Measurements from ENCODE around the gene CPVL.
A peak's percentile ranks its signal among the peaks of the same experiment; 100 is the strongest.

CPVL gene

GRCh38 chr7:29146888-29147609, 712 bp upstream of the CPVL start (continued):
- no peak for TF ChIP-seq ZNF214 (tag by site-specific recombination; IDR thresholded peaks at IDR 0.05; ENCODE audit: borderline replicate concordance)
- TF ChIP-seq EGR2 (tag by site-specific recombination; IDR thresholded peaks at IDR 0.05; ENCODE audit: low read depth), result no peak
- no peak for TF ChIP-seq ZNF404 (tag by site-specific recombination; IDR thresholded peaks at IDR 0.05)
- TF ChIP-seq ZBTB8A (tag by site-specific recombination; IDR thresholded peaks at IDR 0.05), result no peak
- TF ChIP-seq, protein P1, sequence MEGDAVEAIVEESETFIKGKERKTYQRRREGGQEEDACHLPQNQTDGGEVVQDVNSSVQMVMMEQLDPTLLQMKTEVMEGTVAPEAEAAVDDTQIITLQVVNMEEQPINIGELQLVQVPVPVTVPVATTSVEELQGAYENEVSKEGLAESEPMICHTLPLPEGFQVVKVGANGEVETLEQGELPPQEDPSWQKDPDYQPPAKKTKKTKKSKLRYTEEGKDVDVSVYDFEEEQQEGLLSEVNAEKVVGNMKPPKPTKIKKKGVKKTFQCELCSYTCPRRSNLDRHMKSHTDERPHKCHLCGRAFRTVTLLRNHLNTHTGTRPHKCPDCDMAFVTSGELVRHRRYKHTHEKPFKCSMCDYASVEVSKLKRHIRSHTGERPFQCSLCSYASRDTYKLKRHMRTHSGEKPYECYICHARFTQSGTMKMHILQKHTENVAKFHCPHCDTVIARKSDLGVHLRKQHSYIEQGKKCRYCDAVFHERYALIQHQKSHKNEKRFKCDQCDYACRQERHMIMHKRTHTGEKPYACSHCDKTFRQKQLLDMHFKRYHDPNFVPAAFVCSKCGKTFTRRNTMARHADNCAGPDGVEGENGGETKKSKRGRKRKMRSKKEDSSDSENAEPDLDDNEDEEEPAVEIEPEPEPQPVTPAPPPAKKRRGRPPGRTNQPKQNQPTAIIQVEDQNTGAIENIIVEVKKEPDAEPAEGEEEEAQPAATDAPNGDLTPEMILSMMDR (tag by site-specific recombination; IDR thresholded peaks at IDR 0.05), result 0 out of 2 replicates have a peak, but pooled peaks have one; percentile 10
- TF ChIP-seq ZNF514 (tag by site-specific recombination; IDR thresholded peaks at IDR 0.05), result no peak
- peak; percentile 25; the same call in 1 of the 2 replicates for TF ChIP-seq TRIM28 (IDR thresholded peaks at IDR 0.05; ENCODE audit: borderline replicate concordance, low read length)
- no peak for TF ChIP-seq HOXD13 (CRISPR knock-in tag; IDR thresholded peaks at IDR 0.05; ENCODE audit: borderline replicate concordance)
- TF ChIP-seq SCRT2 (tag by site-specific recombination; IDR thresholded peaks at IDR 0.05), result peak; percentile 13; the same call in 1 of the 2 replicates
- TF ChIP-seq, protein P2, sequence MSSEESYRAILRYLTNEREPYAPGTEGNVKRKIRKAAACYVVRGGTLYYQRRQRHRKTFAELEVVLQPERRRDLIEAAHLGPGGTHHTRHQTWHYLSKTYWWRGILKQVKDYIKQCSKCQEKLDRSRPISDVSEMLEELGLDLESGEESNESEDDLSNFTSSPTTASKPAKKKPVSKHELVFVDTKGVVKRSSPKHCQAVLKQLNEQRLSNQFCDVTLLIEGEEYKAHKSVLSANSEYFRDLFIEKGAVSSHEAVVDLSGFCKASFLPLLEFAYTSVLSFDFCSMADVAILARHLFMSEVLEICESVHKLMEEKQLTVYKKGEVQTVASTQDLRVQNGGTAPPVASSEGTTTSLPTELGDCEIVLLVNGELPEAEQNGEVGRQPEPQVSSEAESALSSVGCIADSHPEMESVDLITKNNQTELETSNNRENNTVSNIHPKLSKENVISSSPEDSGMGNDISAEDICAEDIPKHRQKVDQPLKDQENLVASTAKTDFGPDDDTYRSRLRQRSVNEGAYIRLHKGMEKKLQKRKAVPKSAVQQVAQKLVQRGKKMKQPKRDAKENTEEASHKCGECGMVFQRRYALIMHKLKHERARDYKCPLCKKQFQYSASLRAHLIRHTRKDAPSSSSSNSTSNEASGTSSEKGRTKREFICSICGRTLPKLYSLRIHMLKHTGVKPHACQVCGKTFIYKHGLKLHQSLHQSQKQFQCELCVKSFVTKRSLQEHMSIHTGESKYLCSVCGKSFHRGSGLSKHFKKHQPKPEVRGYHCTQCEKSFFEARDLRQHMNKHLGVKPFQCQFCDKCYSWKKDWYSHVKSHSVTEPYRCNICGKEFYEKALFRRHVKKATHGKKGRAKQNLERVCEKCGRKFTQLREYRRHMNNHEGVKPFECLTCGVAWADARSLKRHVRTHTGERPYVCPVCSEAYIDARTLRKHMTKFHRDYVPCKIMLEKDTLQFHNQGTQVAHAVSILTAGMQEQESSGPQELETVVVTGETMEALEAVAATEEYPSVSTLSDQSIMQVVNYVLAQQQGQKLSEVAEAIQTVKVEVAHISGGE (tag by site-specific recombination; conservative IDR thresholded peaks at IDR 0.05; ENCODE audit: low read depth), result no peak
- TF ChIP-seq ZBTB1 (tag by site-specific recombination; IDR thresholded peaks at IDR 0.05), result no peak
- no peak for TF ChIP-seq ZNF48 (tag by site-specific recombination; IDR thresholded peaks at IDR 0.05)
- TF ChIP-seq ZNF292 (tag by site-specific recombination; IDR thresholded peaks at IDR 0.05; ENCODE audit: borderline replicate concordance, low read depth), result no peak
- TF ChIP-seq ZNF639 (tag by site-specific recombination; IDR thresholded peaks at IDR 0.05), result no peak
- TF ChIP-seq ZNF391 (tag by site-specific recombination; IDR thresholded peaks at IDR 0.05; ENCODE audit: borderline replicate concordance, low read depth), result no peak
- TF ChIP-seq OSR2 (tag by site-specific recombination; IDR thresholded peaks at IDR 0.05), result peak; percentile 10; the same call in 1 of the 2 replicates
- no peak for TF ChIP-seq YY1 (tag by site-specific recombination; IDR thresholded peaks at IDR 0.05)
- TF ChIP-seq ZNF791 (tag by site-specific recombination; IDR thresholded peaks at IDR 0.05), result no peak
- TF ChIP-seq ZNF621 (tag by site-specific recombination; IDR thresholded peaks at IDR 0.05), result no peak
- TF ChIP-seq ZNF768 (tag by site-specific recombination; IDR thresholded peaks at IDR 0.05), result no peak
- TF ChIP-seq ZNF664 (tag by site-specific recombination; IDR thresholded peaks at IDR 0.05), result peak; percentile 67; the same call in 1 of the 2 replicates
- no peak for TF ChIP-seq ZNF558 (tag by site-specific recombination; IDR thresholded peaks at IDR 0.05)
- TF ChIP-seq, protein P3, sequence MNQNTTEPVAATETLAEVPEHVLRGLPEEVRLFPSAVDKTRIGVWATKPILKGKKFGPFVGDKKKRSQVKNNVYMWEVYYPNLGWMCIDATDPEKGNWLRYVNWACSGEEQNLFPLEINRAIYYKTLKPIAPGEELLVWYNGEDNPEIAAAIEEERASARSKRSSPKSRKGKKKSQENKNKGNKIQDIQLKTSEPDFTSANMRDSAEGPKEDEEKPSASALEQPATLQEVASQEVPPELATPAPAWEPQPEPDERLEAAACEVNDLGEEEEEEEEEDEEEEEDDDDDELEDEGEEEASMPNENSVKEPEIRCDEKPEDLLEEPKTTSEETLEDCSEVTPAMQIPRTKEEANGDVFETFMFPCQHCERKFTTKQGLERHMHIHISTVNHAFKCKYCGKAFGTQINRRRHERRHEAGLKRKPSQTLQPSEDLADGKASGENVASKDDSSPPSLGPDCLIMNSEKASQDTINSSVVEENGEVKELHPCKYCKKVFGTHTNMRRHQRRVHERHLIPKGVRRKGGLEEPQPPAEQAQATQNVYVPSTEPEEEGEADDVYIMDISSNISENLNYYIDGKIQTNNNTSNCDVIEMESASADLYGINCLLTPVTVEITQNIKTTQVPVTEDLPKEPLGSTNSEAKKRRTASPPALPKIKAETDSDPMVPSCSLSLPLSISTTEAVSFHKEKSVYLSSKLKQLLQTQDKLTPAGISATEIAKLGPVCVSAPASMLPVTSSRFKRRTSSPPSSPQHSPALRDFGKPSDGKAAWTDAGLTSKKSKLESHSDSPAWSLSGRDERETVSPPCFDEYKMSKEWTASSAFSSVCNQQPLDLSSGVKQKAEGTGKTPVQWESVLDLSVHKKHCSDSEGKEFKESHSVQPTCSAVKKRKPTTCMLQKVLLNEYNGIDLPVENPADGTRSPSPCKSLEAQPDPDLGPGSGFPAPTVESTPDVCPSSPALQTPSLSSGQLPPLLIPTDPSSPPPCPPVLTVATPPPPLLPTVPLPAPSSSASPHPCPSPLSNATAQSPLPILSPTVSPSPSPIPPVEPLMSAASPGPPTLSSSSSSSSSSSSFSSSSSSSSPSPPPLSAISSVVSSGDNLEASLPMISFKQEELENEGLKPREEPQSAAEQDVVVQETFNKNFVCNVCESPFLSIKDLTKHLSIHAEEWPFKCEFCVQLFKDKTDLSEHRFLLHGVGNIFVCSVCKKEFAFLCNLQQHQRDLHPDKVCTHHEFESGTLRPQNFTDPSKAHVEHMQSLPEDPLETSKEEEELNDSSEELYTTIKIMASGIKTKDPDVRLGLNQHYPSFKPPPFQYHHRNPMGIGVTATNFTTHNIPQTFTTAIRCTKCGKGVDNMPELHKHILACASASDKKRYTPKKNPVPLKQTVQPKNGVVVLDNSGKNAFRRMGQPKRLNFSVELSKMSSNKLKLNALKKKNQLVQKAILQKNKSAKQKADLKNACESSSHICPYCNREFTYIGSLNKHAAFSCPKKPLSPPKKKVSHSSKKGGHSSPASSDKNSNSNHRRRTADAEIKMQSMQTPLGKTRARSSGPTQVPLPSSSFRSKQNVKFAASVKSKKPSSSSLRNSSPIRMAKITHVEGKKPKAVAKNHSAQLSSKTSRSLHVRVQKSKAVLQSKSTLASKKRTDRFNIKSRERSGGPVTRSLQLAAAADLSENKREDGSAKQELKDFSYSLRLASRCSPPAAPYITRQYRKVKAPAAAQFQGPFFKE (tag by site-specific recombination; IDR thresholded peaks at IDR 0.05; ENCODE audit: borderline replicate concordance), result no peak
- TF ChIP-seq, protein P4, sequence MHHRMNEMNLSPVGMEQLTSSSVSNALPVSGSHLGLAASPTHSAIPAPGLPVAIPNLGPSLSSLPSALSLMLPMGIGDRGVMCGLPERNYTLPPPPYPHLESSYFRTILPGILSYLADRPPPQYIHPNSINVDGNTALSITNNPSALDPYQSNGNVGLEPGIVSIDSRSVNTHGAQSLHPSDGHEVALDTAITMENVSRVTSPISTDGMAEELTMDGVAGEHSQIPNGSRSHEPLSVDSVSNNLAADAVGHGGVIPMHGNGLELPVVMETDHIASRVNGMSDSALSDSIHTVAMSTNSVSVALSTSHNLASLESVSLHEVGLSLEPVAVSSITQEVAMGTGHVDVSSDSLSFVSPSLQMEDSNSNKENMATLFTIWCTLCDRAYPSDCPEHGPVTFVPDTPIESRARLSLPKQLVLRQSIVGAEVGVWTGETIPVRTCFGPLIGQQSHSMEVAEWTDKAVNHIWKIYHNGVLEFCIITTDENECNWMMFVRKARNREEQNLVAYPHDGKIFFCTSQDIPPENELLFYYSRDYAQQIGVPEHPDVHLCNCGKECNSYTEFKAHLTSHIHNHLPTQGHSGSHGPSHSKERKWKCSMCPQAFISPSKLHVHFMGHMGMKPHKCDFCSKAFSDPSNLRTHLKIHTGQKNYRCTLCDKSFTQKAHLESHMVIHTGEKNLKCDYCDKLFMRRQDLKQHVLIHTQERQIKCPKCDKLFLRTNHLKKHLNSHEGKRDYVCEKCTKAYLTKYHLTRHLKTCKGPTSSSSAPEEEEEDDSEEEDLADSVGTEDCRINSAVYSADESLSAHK (tag by site-specific recombination; IDR thresholded peaks at IDR 0.05), result peak; percentile 41

Data from HEK293 (cell line).